HG02798 (cell line): Measurements from ENCODE around the gene RHEX.
"Not testable (repeated sequence)": the region's sequence is repeated elsewhere in the genome, so short reads cannot be mapped to it uniquely, and the experiment has no call there.

Experiments
- ATAC-seq: cut with Tn5 transposase; IDR thresholded peaks from one replicate; pipeline ENCODE4 v1.9.1; 2021; ENCODE audit warnings: mild to moderate bottlenecking; ENCODE audit not compliant: unreplicated experiment, poor library complexity

The RHEX gene

GRCh38 chr1:206029484-206029883 lies 23.5 kb upstream of the RHEX start:
- no peak for ATAC-seq

GRCh38 chr1:206030191-206030590 lies 22.8 kb upstream of the RHEX start:
- no peak for ATAC-seq

- peak; percentile 85 for ATAC-seq
Observed at GRCh38 chr1:206030714-206031113, 22.3 kb upstream of the RHEX start.

GRCh38 chr1:206032380-206033140 lies 20.4 kb upstream of the RHEX start:
- no peak for ATAC-seq

GRCh38 chr1:206035027-206035426 lies 17.9 kb upstream of the RHEX start:
- ATAC-seq: no peak

- ATAC-seq: peak; percentile 34
Observed at GRCh38 chr1:206036663-206037455, 16.1 kb upstream of the RHEX start.

- no peak for ATAC-seq
Observed at GRCh38 chr1:206037581-206037980, 15.4 kb upstream of the RHEX start.

- no peak for ATAC-seq
Observed at GRCh38 chr1:206039046-206039973, 13.7 kb upstream of the RHEX start.

- no peak for ATAC-seq
Observed at GRCh38 chr1:206040328-206040727, 12.6 kb upstream of the RHEX start.

- ATAC-seq: no peak
Observed at GRCh38 chr1:206041640-206042039, 11.3 kb upstream of the RHEX start.

GRCh38 chr1:206047271-206047670 lies 5.7 kb upstream of the RHEX start:
- no peak for ATAC-seq

GRCh38 chr1:206048582-206048981 lies 4.4 kb upstream of the RHEX start:
- no peak for ATAC-seq

GRCh38 chr1:206049293-206049692 lies 3.7 kb upstream of the RHEX start:
- ATAC-seq: peak; percentile 40

- no peak for ATAC-seq
Observed at GRCh38 chr1:206049919-206050600, 2.9 kb upstream of the RHEX start.

GRCh38 chr1:206050655-206051235 lies 2.2 kb upstream of the RHEX start:
- ATAC-seq: peak; percentile 88

GRCh38 chr1:206052231-206052865 lies 625 bp upstream of the RHEX start:
- ATAC-seq: not testable (repeated sequence)

GRCh38 chr1:206053616-206054015 lies 643 bp downstream of the RHEX start:
- ATAC-seq: not testable (repeated sequence)

GRCh38 chr1:206055069-206055625 lies 2.2 kb downstream of the RHEX start:
- not testable (repeated sequence) for ATAC-seq
